Pancreas (tissue), 10 donors: ENCODE data around the gene PON1. TPM values are rescaled to one million over a fixed set of nuclear protein-coding genes. Genes with fewer than 3 reads are reported as not detected.

Experiments used
- ATAC-seq, 4 donors: fragments of 200-7000 bp; cut with Tn5 transposase; one replicate each; pipeline versions ENCODE4 v1.8.0 to v1.9.1; 2020; ENCODE audit warnings: mild to moderate bottlenecking in 4 of 4, moderate library complexity in 4 of 4
- DNase-seq, 6 donors: peaks; one replicate each; pipeline ENCODE4 v3.0.0-alpha.2; 2020
- FAIRE-seq: peaks from 2 replicates; lab custom pipeline; 2012; peaks lifted over from hg19 to GRCh38; lab: Jason Lieb, UNC
- H3K27ac ChIP-seq, 4 donors: fragments of 200-600 bp; sonication (generic); 1 replicate in 3 of 4; 2 replicates in 1 of 4; pipeline versions ENCODE4 v1.5.0 to v1.8.0; 2020
- H3K27me3 ChIP-seq, 4 donors: fragments of 200-600 bp; one replicate each; pipeline ENCODE4 v1.8.0; 2021
- H3K36me3 ChIP-seq, 3 donors: fragments of 200-600 bp; sonication (generic) in 1 of 3; one replicate each; pipeline versions ENCODE4 v1.5.0 to v1.8.0; 2020 to 2021
- H3K4me1 ChIP-seq, 3 donors: fragments of 200-600 bp; one replicate each; pipeline ENCODE4 v1.8.0; 2021
- H3K4me3 ChIP-seq, 4 donors: fragments of 200-600 bp; sonication (generic) in 2 of 4; one replicate each; pipeline versions ENCODE4 v1.5.0 to v1.8.0; 2020 to 2021
- H3K9me3 ChIP-seq, 4 donors: fragments of 200-600 bp; one replicate each; pipeline ENCODE4 v1.8.0; 2021
- CTCF ChIP-seq, 4 donors: fragments of 200-600 bp; sonication (generic) in 3 of 4; IDR thresholded peaks; one replicate each; pipeline versions ENCODE4 v1.5.0 to v1.8.0; 2021; ENCODE audit warnings: antibody characterized with exemption in 4 of 4
- WGBS, 2 donors: extraction: QIAGEN DNeasy Blood & Tissue Kit; methylation state at CpG; one replicate each; pipeline ENCODE4 v1.1.7; 2013; 5-methylcytosine and 5-hydroxymethylcytosine counted together
- intact Hi-C, 3 donors: fragments of 100-400 bp; cut with DNase I; formaldehyde crosslinking; loops; one replicate each; pipeline versions ENCODE4 v1.11.1 to v1.14.2; 2022
- polyA plus RNA-seq, 2 donors: library from polyadenylated mRNA; stranded (reverse); fragments of 200-250 nt; gene quantifications; one replicate each; pipeline ENCODE4 v1.2.3, GENCODE V29; 2013
- total RNA-seq, 6 donors: library from RNA; stranded (reverse); fragmentation: NEBNext Ultra II Directional in 4 of 6; extraction: Animal tissue kit (Norgen Biotek cat#: 25700) in 4 of 6; gene quantifications; one replicate each; pipeline versions ENCODE4 v1.2.1 to v1.2.4, GENCODE V29; 2021 to 2023
- donor health status: healthy with polysubstance abuse.
- donor health status: DM: no; HTN: no; CAD: no; lungs with moderate emphysema.
- donor health status: DM: no; HTN: no; CAD: no.
- donor health status: control.
- donor health status: control.
- donor health status: Bipolar disorder and iron deficiency.
- donor health status: DM: yes; HTN: yes; CAD: no.
- donor health status: DM: no; HTN: no; CAD: no.
- donor health status: DM: no; HTN: no; CAD: no.
- donor health status: DM: yes; HTN: yes; CAD: no.

The PON1 gene
- total and polyA plus RNA-seq, 8 donors, result 0.26 to 0.64 (median 0.51) TPM; not detected in 3

- no peak for FAIRE-seq
- WGBS, 2 donors, result 84 to 87% methylated on average over 9 of the region's 9 CpGs
- no peaks in the 10 kb centered on the region for H3K4me1 ChIP-seq
- DNase-seq, result no peak
- H3K27ac ChIP-seq, result no peak overlapping the region
- ATAC-seq, result no peak
- H3K27me3 ChIP-seq, result no peaks in the 10 kb centered on the region
- no peak overlapping the region for H3K4me3 ChIP-seq
- intact Hi-C loops, result no loop called here
- no peaks in the 10 kb centered on the region for H3K9me3 ChIP-seq
- no peaks in the 10 kb centered on the region for H3K36me3 ChIP-seq
- no peak for TF ChIP-seq CTCF (IDR thresholded peaks at IDR 0.05)
Measured at GRCh38 chr7:95323410-95324129, 762 bp downstream of the PON1 start.

GRCh38 chr7:95322854-95323253 is 1.5 kb downstream of the PON1 start:
- Histone ChIP-seq H3K9me3 (no peaks in the 10 kb centered on the region), H3K4me3 (no peak overlapping the region), H3K36me3 (no peaks in the 10 kb centered on the region), H3K27ac (no peak overlapping the region), H3K27me3 (no peaks in the 10 kb centered on the region), H3K4me1 (no peaks in the 10 kb centered on the region)
- ATAC-seq (no peak), DNase-seq (no peak), FAIRE-seq (no peak)
- 69 to 80% methylated on average over 2 of the region's 2 CpGs for WGBS, 2 donors
- TF ChIP-seq CTCF (IDR thresholded peaks at IDR 0.05), result no peak
- intact Hi-C loops, result no loop called here

GRCh38 chr7:95322396-95322795 is 1.9 kb downstream of the PON1 start:
- TF ChIP-seq CTCF (IDR thresholded peaks at IDR 0.05), result no peak
- ATAC-seq (no peak), FAIRE-seq (no peak), DNase-seq (no peak)
- intact Hi-C loops, result no loop called here
- no peak overlapping the region for H3K4me3 ChIP-seq
- no peak overlapping the region for H3K27ac ChIP-seq
- H3K36me3 ChIP-seq, result no peaks in the 10 kb centered on the region
- H3K4me1 ChIP-seq, result no peaks in the 10 kb centered on the region
- H3K9me3 ChIP-seq, result no peaks in the 10 kb centered on the region
- 79 to 83% methylated on average over 8 of the region's 8 CpGs for WGBS, 2 donors
- no peaks in the 10 kb centered on the region for H3K27me3 ChIP-seq

GRCh38 chr7:95321720-95322119 is 2.6 kb downstream of the PON1 start:
- intact Hi-C loops, result no loop called here
- DNase-seq (no peak), ATAC-seq (no peak), FAIRE-seq (no peak)
- Histone ChIP-seq H3K4me3 (no peak overlapping the region), H3K4me1 (no peaks in the 10 kb centered on the region), H3K27ac (no peak overlapping the region), H3K27me3 (no peaks in the 10 kb centered on the region), H3K36me3 (no peaks in the 10 kb centered on the region), H3K9me3 (no peaks in the 10 kb centered on the region)
- TF ChIP-seq CTCF (IDR thresholded peaks at IDR 0.05), result no peak
- WGBS, 2 donors, result 29 to 44% methylated on average over 1 of the region's 1 CpG

GRCh38 chr7:95320651-95321050 is 3.7 kb downstream of the PON1 start:
- ATAC-seq, result no peak
- no peak for FAIRE-seq
- no peak for DNase-seq
- Histone ChIP-seq H3K4me1 (no peaks in the 10 kb centered on the region), H3K27me3 (no peaks in the 10 kb centered on the region), H3K9me3 (no peaks in the 10 kb centered on the region), H3K27ac (no peak overlapping the region), H3K4me3 (no peak overlapping the region), H3K36me3 (no peaks in the 10 kb centered on the region)
- intact Hi-C loops, result no loop called here
- TF ChIP-seq CTCF (IDR thresholded peaks at IDR 0.05), result no peak
- 94 to 100% methylated on average over 1 of the region's 1 CpG for WGBS, 2 donors
